DMS79 treated with DMSO at 0.1 percent for 48 hours (cell line): ENCODE data around the gene TMEM218.

Source experiments
- DNase-seq: peaks from one replicate; lab custom pipeline; 2025; lab: John Stamatoyannopoulos, UW

Gene TMEM218

GRCh38 chr11:125055107-125055715 lies 56.2 kb downstream of the TMEM218 start:
- no peak for DNase-seq

DNA sequence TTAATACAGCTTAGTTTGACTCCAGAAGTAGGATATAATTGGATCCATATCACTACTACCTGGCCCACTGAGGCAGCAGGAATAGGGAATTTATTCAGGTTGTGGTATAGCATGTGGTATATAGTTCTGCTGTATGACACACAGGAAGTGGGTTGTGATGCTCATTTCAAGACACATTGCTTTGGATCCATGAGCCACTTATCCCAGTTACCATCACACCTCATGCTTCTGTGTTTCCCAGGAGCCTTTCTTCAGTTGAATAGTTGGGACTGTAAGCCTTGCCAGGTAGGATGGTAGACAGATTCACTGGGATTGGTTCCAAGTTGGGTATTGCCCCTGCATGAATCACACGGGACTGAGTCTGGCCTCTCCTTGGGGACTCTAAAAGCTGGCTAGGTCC lies 58.3 kb downstream of the TMEM218 start:
- no peak for DNase-seq

DNA sequence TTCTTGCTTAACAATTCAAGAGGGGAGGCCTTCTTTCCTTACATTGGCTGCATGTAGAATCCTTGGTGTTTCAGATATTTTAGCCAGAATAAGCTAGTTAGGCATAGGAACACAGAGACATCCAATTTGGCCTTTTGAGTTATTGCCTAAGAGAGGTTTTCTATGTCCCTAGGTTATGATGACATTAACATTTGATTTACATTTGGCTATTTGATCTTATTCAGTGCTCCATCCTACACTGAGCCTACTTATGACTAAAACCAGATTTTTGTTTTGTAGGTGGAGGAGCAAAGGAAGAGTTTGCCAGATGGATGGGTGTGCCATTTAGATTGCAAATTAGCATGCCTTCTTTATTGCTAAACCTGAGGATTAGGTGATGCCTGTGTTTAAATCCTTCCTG lies 59.4 kb downstream of the TMEM218 start:
- DNase-seq, result no peak

- DNase-seq, result no peak
Observed at GRCh38 chr11:125049164-125049792, 62.1 kb downstream of the TMEM218 start.
